ENCODE measurements around the gene TRIP10.
"Not testable (repeated sequence)": the region's sequence is repeated elsewhere in the genome, so short reads cannot be mapped to it uniquely, and the experiment has no call there.

Gene TRIP10

DNA sequence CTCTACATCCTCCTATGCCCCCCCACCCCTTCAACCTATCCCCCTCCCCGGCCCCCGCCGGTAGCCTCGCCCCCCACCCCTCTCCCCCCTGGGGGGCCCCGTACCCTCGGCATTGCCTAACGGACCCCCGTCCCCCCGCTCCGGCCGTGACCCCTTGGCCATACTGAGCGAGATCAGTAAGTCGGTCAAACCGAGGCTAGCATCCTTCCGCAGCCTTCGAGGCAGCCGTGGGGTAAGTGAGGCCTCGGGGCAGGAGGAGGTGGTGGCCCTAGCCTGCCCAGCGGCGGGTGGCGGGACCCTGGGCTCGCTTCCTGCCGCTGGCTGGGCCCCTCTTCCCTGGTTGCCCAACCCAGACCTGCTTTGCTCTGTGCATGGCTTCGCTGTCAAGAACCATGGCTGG lies 6.5 kb downstream of the TRIP10 start:
- TF ChIP-seq, protein P1, sequence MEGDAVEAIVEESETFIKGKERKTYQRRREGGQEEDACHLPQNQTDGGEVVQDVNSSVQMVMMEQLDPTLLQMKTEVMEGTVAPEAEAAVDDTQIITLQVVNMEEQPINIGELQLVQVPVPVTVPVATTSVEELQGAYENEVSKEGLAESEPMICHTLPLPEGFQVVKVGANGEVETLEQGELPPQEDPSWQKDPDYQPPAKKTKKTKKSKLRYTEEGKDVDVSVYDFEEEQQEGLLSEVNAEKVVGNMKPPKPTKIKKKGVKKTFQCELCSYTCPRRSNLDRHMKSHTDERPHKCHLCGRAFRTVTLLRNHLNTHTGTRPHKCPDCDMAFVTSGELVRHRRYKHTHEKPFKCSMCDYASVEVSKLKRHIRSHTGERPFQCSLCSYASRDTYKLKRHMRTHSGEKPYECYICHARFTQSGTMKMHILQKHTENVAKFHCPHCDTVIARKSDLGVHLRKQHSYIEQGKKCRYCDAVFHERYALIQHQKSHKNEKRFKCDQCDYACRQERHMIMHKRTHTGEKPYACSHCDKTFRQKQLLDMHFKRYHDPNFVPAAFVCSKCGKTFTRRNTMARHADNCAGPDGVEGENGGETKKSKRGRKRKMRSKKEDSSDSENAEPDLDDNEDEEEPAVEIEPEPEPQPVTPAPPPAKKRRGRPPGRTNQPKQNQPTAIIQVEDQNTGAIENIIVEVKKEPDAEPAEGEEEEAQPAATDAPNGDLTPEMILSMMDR (conservative IDR thresholded peaks at IDR 0.05; ENCODE audit: low read depth, low read length): no peak
- H4K20me1 ChIP-seq (ENCODE audit: insufficient read depth): no peaks in the 10 kb centered on the region
- H3K79me2 ChIP-seq (ENCODE audit: insufficient read depth, low read depth): peaks cover 3% of the 10 kb centered on the region; the same call in 1 of the 2 replicates
- no peaks in the 10 kb centered on the region for H3K27me3 ChIP-seq (ENCODE audit: insufficient read depth, low read depth)
- 0 out of 2 replicates have a peak, but pooled peaks cover 4% of the 10 kb centered on the region for H3K36me3 ChIP-seq (ENCODE audit: insufficient read depth)
- no peak overlapping the region for H3K27ac ChIP-seq
- H3K4me2 ChIP-seq: no peak overlapping the region
- H2AFZ ChIP-seq (ENCODE audit: low read depth): no peak overlapping the region
- H3K4me3 ChIP-seq (IDR thresholded peaks at IDR 0.05; ENCODE audit: insufficient read depth, low read depth, low read length): no peak overlapping the region
- H3K4me1 ChIP-seq (ENCODE audit: low read depth, poor library complexity, severe bottlenecking): peaks cover 9% of the 10 kb centered on the region
- H3K9ac ChIP-seq: no peak overlapping the region

DNA sequence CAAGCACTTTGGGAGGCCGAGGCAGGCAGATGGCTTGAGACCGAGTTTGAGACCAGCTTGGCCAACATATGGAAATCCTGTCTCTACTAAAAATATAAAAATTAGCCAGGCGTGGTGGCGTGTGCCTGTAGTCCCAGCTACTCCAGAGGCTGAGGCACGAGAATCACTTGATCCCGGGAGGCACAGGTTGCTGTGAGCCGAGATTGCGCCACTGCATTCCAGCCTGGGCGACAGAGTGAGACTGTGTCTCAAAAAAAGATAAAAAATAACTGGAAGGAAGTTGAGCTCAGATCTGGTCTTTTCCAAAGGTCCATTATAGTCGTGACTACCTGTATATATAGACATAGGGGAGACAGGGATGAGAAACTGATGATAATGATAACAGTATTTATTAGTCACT lies 9.1 kb downstream of the TRIP10 start:
- H3K27me3 ChIP-seq (ENCODE audit: insufficient read depth, low read depth); H2AFZ ChIP-seq (ENCODE audit: low read depth); H3K4me2 ChIP-seq; H3K4me1 ChIP-seq (ENCODE audit: low read depth, poor library complexity, severe bottlenecking); H3K27ac ChIP-seq; H3K36me3 ChIP-seq (ENCODE audit: insufficient read depth); H3K9ac ChIP-seq; H3K79me2 ChIP-seq (ENCODE audit: insufficient read depth, low read depth); H4K20me1 ChIP-seq (ENCODE audit: insufficient read depth); H3K4me3 ChIP-seq (IDR thresholded peaks at IDR 0.05; ENCODE audit: insufficient read depth, low read depth, low read length): not testable (repeated sequence)

DNA sequence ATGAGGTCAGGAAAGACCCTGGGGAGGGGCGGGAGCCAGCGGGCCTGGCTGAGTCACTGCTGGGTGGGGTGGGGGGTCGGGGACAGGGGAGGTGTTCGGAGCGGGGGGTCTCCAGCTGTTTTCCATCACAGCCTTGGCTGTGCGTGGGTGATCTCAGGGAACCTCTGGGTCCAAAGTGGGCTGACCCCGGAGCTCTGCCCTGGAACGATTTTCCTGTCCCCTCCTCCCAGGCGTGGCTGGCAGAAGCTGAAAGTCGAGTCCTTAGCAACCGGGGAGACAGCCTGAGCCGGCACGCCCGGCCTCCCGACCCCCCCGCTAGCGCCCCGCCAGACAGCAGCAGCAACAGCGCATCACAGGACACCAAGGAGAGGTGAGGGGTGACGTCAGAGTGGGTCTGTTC lies 10.6 kb downstream of the TRIP10 start:
- Histone ChIP-seq H2AFZ (ENCODE audit: low read depth) (no peak overlapping the region), H3K27ac (no peak overlapping the region), H3K27me3 (ENCODE audit: insufficient read depth, low read depth) (no peaks in the 10 kb centered on the region), H3K9ac (no peak overlapping the region), H3K4me3 (IDR thresholded peaks at IDR 0.05; ENCODE audit: insufficient read depth, low read depth, low read length) (no peak overlapping the region), H3K36me3 (ENCODE audit: insufficient read depth) (0 out of 2 replicates have a peak, but pooled peaks cover 9% of the 10 kb centered on the region), H3K79me2 (ENCODE audit: insufficient read depth, low read depth) (no peaks in the 10 kb centered on the region), H3K4me2 (no peak overlapping the region), H3K4me1 (ENCODE audit: low read depth, poor library complexity, severe bottlenecking) (no peaks in the 10 kb centered on the region), H4K20me1 (ENCODE audit: insufficient read depth) (no peaks in the 10 kb centered on the region)
- TF ChIP-seq, protein P1 (conservative IDR thresholded peaks at IDR 0.05; ENCODE audit: low read depth, low read length): no peak

DNA sequence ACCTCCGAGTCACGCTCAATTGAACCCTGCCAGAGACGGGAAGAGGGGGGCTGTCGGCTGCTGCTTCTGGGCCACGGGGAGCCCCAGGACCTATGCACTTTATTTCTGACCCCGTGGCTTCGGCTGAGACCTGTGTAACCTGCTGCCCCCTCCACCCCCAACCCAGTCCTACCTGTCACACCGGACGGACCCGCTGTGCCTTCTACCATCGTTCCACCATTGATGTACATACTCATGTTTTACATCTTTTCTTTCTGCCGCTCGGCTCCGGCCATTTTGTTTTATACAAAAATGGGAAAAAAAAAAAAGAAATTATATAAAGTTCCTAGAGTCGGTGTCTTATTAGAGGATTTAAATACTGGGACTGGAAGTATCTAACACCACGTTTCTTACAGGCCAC lies 11.7 kb downstream of the TRIP10 start:
- no peak overlapping the region for H3K27ac ChIP-seq
- H3K79me2 ChIP-seq (ENCODE audit: insufficient read depth, low read depth): no peaks in the 10 kb centered on the region
- H3K9ac ChIP-seq: no peak overlapping the region
- no peak overlapping the region for H3K4me3 ChIP-seq (IDR thresholded peaks at IDR 0.05; ENCODE audit: insufficient read depth, low read depth, low read length)
- no peak overlapping the region for H3K4me2 ChIP-seq
- TF ChIP-seq, protein P1 (conservative IDR thresholded peaks at IDR 0.05; ENCODE audit: low read depth, low read length): no peak
- no peaks in the 10 kb centered on the region for H3K27me3 ChIP-seq (ENCODE audit: insufficient read depth, low read depth)
- 0 out of 2 replicates have a peak, but pooled peaks cover 9% of the 10 kb centered on the region for H3K36me3 ChIP-seq (ENCODE audit: insufficient read depth)
- H4K20me1 ChIP-seq (ENCODE audit: insufficient read depth): no peaks in the 10 kb centered on the region
- no peak overlapping the region for H2AFZ ChIP-seq (ENCODE audit: low read depth)
- H3K4me1 ChIP-seq (ENCODE audit: low read depth, poor library complexity, severe bottlenecking): no peaks in the 10 kb centered on the region

DNA sequence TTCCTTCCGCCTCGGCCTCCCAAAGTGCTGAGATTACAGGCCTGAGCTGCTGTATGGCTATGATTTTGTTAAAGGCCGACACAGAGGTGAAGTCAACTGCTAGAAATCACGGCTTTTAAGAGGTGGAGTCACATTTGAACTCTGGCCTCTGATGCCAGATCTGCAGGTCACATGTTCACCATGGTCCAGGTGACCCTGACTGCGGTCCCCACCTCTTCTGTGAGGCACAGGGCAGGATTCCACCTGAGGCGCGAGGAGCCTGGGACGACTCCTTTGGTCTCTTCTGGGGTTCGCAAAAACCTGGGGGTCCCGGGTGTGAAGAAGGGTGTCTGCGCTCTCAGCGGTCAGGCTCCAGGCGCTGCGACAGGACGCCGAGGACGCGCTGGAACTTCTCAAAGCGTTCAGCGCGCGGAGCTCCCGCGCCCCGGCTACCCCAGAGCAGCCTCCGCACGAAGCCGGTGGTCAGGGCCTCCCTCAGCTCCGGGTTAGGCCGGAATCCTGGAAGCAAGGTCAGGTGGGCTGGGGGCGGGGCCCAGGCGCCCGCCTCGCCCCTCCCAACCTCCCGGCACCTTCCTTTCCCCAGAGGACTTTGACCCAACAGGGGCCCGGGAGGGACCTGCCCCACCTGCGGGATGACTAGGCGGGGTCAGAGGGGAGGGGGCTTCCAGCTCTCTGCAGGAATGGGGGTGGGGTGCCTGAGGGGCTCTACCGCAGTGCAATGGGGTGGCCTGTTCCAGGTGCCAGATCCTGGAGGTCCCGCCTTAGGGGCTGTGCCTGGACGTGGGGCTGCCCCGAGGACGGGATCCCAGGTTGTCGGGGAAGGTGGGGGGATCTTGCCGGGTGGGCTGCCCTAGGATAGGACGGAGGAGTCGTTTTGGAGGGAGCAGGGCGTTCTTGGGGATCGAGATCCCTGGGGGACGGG lies 13.0 kb downstream of the TRIP10 start:
- peaks cover 1% of the 10 kb centered on the region for H3K4me1 ChIP-seq (ENCODE audit: low read depth, poor library complexity, severe bottlenecking)
- no peak overlapping the region for H2AFZ ChIP-seq (ENCODE audit: low read depth)
- H3K79me2 ChIP-seq (ENCODE audit: insufficient read depth, low read depth): no peaks in the 10 kb centered on the region
- H3K4me3 ChIP-seq (IDR thresholded peaks at IDR 0.05; ENCODE audit: insufficient read depth, low read depth, low read length): no peak overlapping the region
- no peak overlapping the region for H3K9ac ChIP-seq
- H3K4me2 ChIP-seq: no peak overlapping the region; the same call in 1 of the 2 replicates
- H3K36me3 ChIP-seq (ENCODE audit: insufficient read depth): 0 out of 2 replicates have a peak, but pooled peaks cover 5% of the 10 kb centered on the region
- no peaks in the 10 kb centered on the region for H4K20me1 ChIP-seq (ENCODE audit: insufficient read depth)
- no peak overlapping the region for H3K27ac ChIP-seq
- TF ChIP-seq, protein P1 (conservative IDR thresholded peaks at IDR 0.05; ENCODE audit: low read depth, low read length): no peak
- no peaks in the 10 kb centered on the region for H3K27me3 ChIP-seq (ENCODE audit: insufficient read depth, low read depth)

Data from KMS-11 (cell line).